OCI-LY3 (cell line): ENCODE data around the gene DNM1.

Experiments
- EZH2phosphoT487 ChIP-seq: fragments of 200-600 bp; shearing (Covaris generic); IDR thresholded peaks from 2 replicates; pipeline ENCODE4 v1.6.1; 2018; ENCODE audit warnings: antibody characterized with exemption, mixed run types, low read depth
- TF ChIP-seq, protein P1 (sequence below): fragments of 200-600, 300-600 bp; sonication (generic); IDR thresholded peaks from 2 replicates; pipeline ENCODE4 v1.5.1; 2014; ENCODE audit warnings: antibody characterized with exemption, low read length, low read depth

DNA sequence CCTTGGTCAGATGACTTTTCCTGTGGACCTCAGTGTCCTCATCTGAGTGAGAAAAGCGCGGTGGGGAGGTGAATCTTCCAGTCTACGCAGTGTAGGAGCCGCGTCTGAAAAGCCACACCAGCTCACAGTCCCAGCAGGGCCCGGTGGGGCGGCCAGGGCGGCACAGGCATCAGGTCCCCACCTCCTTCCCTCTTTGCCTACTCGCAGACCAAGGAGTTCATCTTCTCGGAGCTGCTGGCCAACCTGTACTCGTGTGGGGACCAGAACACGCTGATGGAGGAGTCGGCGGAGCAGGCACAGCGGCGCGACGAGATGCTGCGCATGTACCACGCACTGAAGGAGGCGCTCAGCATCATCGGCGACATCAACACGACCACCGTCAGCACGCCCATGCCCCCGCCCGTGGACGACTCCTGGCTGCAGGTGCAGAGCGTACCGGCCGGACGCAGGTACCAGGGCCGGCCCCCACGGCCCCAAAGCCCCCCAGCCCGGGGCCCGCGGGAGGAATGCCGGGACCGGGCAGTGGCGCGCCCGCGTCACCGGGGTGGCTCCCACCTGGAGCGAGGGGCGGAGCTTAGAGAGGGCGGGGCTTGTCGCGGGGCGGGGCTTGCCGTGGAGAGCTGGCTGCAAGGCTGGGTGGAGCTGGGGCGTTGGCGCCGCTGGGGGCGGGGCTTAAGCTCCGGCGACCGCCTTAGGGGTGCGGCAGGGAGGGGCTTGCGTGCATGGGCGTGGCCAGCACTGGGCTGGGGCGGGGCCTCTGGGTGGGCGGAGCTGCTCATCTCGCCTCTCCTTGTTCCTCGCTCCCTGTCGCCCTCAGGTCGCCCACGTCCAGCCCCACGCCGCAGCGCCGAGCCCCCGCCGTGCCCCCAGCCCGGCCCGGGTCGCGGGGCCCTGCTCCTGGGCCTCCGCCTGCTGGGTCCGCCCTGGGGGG is 47.0 kb downstream of the DNM1 start:
- TF ChIP-seq, protein P1, sequence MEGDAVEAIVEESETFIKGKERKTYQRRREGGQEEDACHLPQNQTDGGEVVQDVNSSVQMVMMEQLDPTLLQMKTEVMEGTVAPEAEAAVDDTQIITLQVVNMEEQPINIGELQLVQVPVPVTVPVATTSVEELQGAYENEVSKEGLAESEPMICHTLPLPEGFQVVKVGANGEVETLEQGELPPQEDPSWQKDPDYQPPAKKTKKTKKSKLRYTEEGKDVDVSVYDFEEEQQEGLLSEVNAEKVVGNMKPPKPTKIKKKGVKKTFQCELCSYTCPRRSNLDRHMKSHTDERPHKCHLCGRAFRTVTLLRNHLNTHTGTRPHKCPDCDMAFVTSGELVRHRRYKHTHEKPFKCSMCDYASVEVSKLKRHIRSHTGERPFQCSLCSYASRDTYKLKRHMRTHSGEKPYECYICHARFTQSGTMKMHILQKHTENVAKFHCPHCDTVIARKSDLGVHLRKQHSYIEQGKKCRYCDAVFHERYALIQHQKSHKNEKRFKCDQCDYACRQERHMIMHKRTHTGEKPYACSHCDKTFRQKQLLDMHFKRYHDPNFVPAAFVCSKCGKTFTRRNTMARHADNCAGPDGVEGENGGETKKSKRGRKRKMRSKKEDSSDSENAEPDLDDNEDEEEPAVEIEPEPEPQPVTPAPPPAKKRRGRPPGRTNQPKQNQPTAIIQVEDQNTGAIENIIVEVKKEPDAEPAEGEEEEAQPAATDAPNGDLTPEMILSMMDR = no peak
- TF ChIP-seq EZH2phosphoT487 = no peak
